HepG2 (cell line): ENCODE results near the gene NFASC. TPM values are rescaled to one million over a fixed set of nuclear protein-coding genes. Genes with fewer than 3 reads are reported as not detected.

Experiments
- ATAC-seq: fragments of 200-7000 bp; cut with Tn5 transposase; 3 replicates; pipeline ENCODE4 v1.9.1; 2020; ENCODE audit warnings: mild to moderate bottlenecking, moderate library complexity
- BruUV-seq: library from RNA; stranded (reverse); fragments of 400-500 nt; replicated peaks from 2 replicates; lab custom pipeline; 2021; lab: Mats Ljungman, UMichigan
- CTCF ChIA-PET: fragments of 300-600 bp; formaldehyde crosslinking; extraction: SDS; loops from one replicate; lab custom pipeline; 2021; ENCODE audit warnings: low total read pairs, inconsistent platforms, low intra/inter-chr PET ratio; lab: Yijun Ruan, JAX
- POLR2A ChIA-PET: fragments of 350-600 bp; sonication (Branson Sonifier 250); formaldehyde crosslinking; loops from one replicate; lab custom pipeline; 2020; ENCODE audit warnings: antibody characterized with exemption, inconsistent platforms; lab: Yijun Ruan, JAX
- DNase-seq: peaks from one replicate; pipeline ENCODE4 v3.0.0-alpha.2; 2015; ENCODE audit warnings: low spot score
- FAIRE-seq: peaks from 3 replicates; lab custom pipeline; 2011; peaks lifted over from hg19 to GRCh38; lab: Jason Lieb, UNC
- H2AFZ ChIP-seq: one replicate; pipeline ENCODE4 v1.6.1; 2011; ENCODE audit warnings: low read length, inconsistent platforms
- H3K27ac ChIP-seq: fragments of 300-600 bp; 3 replicates; pipeline ENCODE4 v1.8.0; 2011; ENCODE audit warnings: mixed run types, mild to moderate bottlenecking, mixed read lengths, low read length, inconsistent platforms; ENCODE audit not compliant: insufficient read depth; ENCODE audit errors: extremely low read length
- H3K27me3 ChIP-seq, 2 experiments: fragments of 200-600 bp in 1 of 2; 2 replicates in 1 of 2; 3 replicates in 1 of 2; pipeline versions ENCODE4 v1.6.0 to v1.8.0; 2011; ENCODE audit warnings: low read length in 2 of 2, mild to moderate bottlenecking in 2 of 2, moderate library complexity in 2 of 2, inconsistent platforms in 1 of 2; ENCODE audit not compliant: insufficient read depth in 2 of 2, control insufficient read depth in 1 of 2
- H3K36me3 ChIP-seq, 2 experiments: fragments of 200-600 bp in 1 of 2; replicated peaks in 1 of 2; 2 replicates in 1 of 2; 3 replicates in 1 of 2; pipeline versions ENCODE4 v1.5.1 to v1.8.0; 2011; ENCODE audit warnings: low read length in 2 of 2, inconsistent platforms in 1 of 2; ENCODE audit not compliant: insufficient read depth in 2 of 2, control insufficient read depth in 1 of 2
- H3K4me1 ChIP-seq: 2 replicates; pipeline ENCODE4 v1.5.1; 2012; ENCODE audit warnings: low read length, inconsistent platforms; ENCODE audit not compliant: insufficient read depth
- H3K4me2 ChIP-seq: 2 replicates; pipeline ENCODE4 v1.6.0; 2011; ENCODE audit warnings: low read depth, low read length, inconsistent platforms
- H3K4me3 ChIP-seq, 3 experiments: fragments of 200-600 bp in 1 of 3; sonication (generic), shearing (Covaris generic) in 1 of 3; replicated peaks in 1 of 3; 2 replicates each; pipeline ENCODE4 v1.5.1; 2011 to 2016; ENCODE audit warnings: low read length in 3 of 3, inconsistent platforms in 2 of 3, low read depth in 2 of 3, mild to moderate bottlenecking in 2 of 3, control low read depth in 1 of 3, mixed read lengths in 1 of 3; ENCODE audit not compliant: insufficient read depth in 1 of 3
- H3K79me2 ChIP-seq: one replicate; pipeline ENCODE4 v1.6.1; 2011; ENCODE audit warnings: low read length, inconsistent platforms; ENCODE audit not compliant: insufficient read depth
- H3K9ac ChIP-seq: 2 replicates; pipeline ENCODE4 v1.6.0; 2011; ENCODE audit warnings: mild to moderate bottlenecking, low read depth, low read length, inconsistent platforms; ENCODE audit not compliant: insufficient read depth
- H3K9me3 ChIP-seq: 2 replicates; pipeline ENCODE4 v1.5.1; 2012; ENCODE audit warnings: mild to moderate bottlenecking, low read length
- H4K20me1 ChIP-seq: 2 replicates; pipeline ENCODE4 v1.6.0; 2011; ENCODE audit warnings: inconsistent platforms, mild to moderate bottlenecking, low read length, moderate library complexity; ENCODE audit not compliant: insufficient read depth
- GABPA ChIP-seq, 2 experiments: IDR thresholded peaks; 2 replicates each; pipeline ENCODE4 v1.6.1; 2011 to 2016; ENCODE audit warnings: low read depth in 2 of 2, low read length in 1 of 2, missing biosample characterization in 1 of 2, missing genetic modification characterization in 1 of 2
- MAZ ChIP-seq, 2 experiments: sonication (generic) in 1 of 2; formaldehyde crosslinking in 1 of 2; IDR thresholded peaks; 2 replicates each; pipeline versions ENCODE4 v1.5.0 to v1.6.1; 2012 to 2020; ENCODE audit warnings: low read depth in 2 of 2, mild to moderate bottlenecking in 2 of 2, borderline replicate concordance in 1 of 2, improper control_type of control experiment in 1 of 2, low read length in 1 of 2, missing genetic modification reagents in 1 of 2, moderate library complexity in 1 of 2
- PHB2 ChIP-seq: fragments of 450-650 bp; IDR thresholded peaks from 2 replicates; pipeline ENCODE4 v1.6.1; 2018; ENCODE audit not compliant: partially characterized antibody
- SAFB2 ChIP-seq: sonication (generic); formaldehyde crosslinking; IDR thresholded peaks from 2 replicates; pipeline ENCODE4 v1.5.1; 2020; ENCODE audit warnings: missing genetic modification reagents, low read depth, mild to moderate bottlenecking, borderline replicate concordance
- ZBTB14 ChIP-seq: sonication (generic); formaldehyde crosslinking; IDR thresholded peaks from 2 replicates; pipeline ENCODE4 v1.4.0; 2020; ENCODE audit warnings: missing genetic modification reagents
- ZHX1 ChIP-seq: sonication (generic); formaldehyde crosslinking; IDR thresholded peaks from 2 replicates; pipeline ENCODE4 v1.8.1; 2022; ENCODE audit warnings: low read depth, mild to moderate bottlenecking, missing genetic modification reagents
- ZNF33A ChIP-seq: sonication (generic); formaldehyde crosslinking; IDR thresholded peaks from 2 replicates; pipeline ENCODE4 v1.5.1; 2020; ENCODE audit warnings: missing genetic modification reagents, mild to moderate bottlenecking, moderate library complexity, borderline replicate concordance
- ZNF687 ChIP-seq: sonication (generic); formaldehyde crosslinking; IDR thresholded peaks from 2 replicates; pipeline ENCODE4 v1.5.1; 2020; ENCODE audit warnings: mild to moderate bottlenecking, missing genetic modification reagents, moderate library complexity
- ZNF781 ChIP-seq: sonication (generic); formaldehyde crosslinking; IDR thresholded peaks from 2 replicates; pipeline ENCODE4 v1.5.1; 2020; ENCODE audit warnings: borderline replicate concordance, mild to moderate bottlenecking, missing genetic modification reagents; ENCODE audit errors: not compliant biosample characterization
- WGBS: methylation state at CpG from one replicate; pipeline ENCODE4 v1.1.6; 2017; ENCODE audit warnings: low lambda C conversion rate; 5-methylcytosine and 5-hydroxymethylcytosine counted together
- in situ Hi-C: cut with HindIII; loops from 2 replicates; pipeline ENCODE4 v1.10.0; 2017; ENCODE audit warnings: low pct_unique_long_range_greater_than_20kb; ENCODE audit not compliant: extremely low pct_ligation_motif_present
- intact Hi-C: fragments of 100-400 bp; cut with micrococcal nuclease; formaldehyde crosslinking; loops from one replicate; pipeline ENCODE4 v1.10.0; 2022; ENCODE audit not compliant: unreplicated experiment
- polyA plus RNA-seq, 8 experiments: library from polyadenylated mRNA; depleted of rRNA in 3 of 8; stranded (reverse) in 7 of 8; unstranded in 1 of 8; fragments of >200 nt; fragmentation: Illumina TruSeq in 4 of 8; extraction: Trizol in 4 of 8; gene quantifications; 2 replicates each; pipeline versions ENCODE4 v1.2.1 to v1.2.3, GENCODE V29; 2011 to 2016; ENCODE audit warnings: low read depth in 4 of 8, missing spikeins in 1 of 8, mixed read lengths in 1 of 8; ENCODE audit not compliant: insufficient read depth in 1 of 8
- total RNA-seq, 5 experiments: library from RNA; depleted of rRNA; stranded (reverse); fragments of >200 nt; fragmentation: Illumina TruSeq; extraction: Trizol; gene quantifications; 2 replicates each; pipeline ENCODE4 v1.2.3, GENCODE V29; 2016; ENCODE audit warnings: low read depth in 1 of 5

Gene NFASC
- total and polyA plus RNA-seq, 2 of the 13 experiments (the other 11 are each of a cell fraction or from before 2014, with no cell fraction given) = not detected

- TF ChIP-seq ZHX1 (CRISPR knock-in tag) (no peak), ZNF687 (CRISPR knock-in tag) (no peak)
Measured at GRCh38 chr1:204920511-204920910, 49.8 kb downstream of the NFASC start (continued).

GRCh38 chr1:204920967-204921366 is 50.3 kb downstream of the NFASC start:
- Histone ChIP-seq H3K27me3 (0 out of 5 replicates have a peak, but pooled peaks cover 0 to 9% of the 10 kb centered on the region in 2 experiments), H4K20me1 (no peaks in the 10 kb centered on the region), H3K4me2 (no peak overlapping the region), H2AFZ (no peak overlapping the region), H3K4me3 (no peak overlapping the region), H3K9ac (no peak overlapping the region), H3K79me2 (no peaks in the 10 kb centered on the region), H3K4me1 (peaks cover 44% of the 10 kb centered on the region), H3K36me3 (no peaks in the 10 kb centered on the region), H3K27ac (no peak overlapping the region), H3K9me3 (no peaks in the 10 kb centered on the region)
- TF ChIP-seq ZNF781 = no peak
- no peak for TF ChIP-seq GABPA (IDR thresholded peaks at IDR 0.05; ENCODE audit: low read depth, low read length)
- TF ChIP-seq GABPA (CRISPR knock-in tag; IDR thresholded peaks at IDR 0.05; ENCODE audit: low read depth) = no peak
- TF ChIP-seq PHB2 = no peak
- TF ChIP-seq MAZ (IDR thresholded peaks at IDR 0.05; ENCODE audit: borderline replicate concordance, low read depth, low read length) = no peak
- no peak for TF ChIP-seq MAZ (CRISPR knock-in tag; IDR thresholded peaks at IDR 0.05; ENCODE audit: low read depth)
- no peak for TF ChIP-seq SAFB2
- no peak for TF ChIP-seq ZNF33A
- no peak for TF ChIP-seq ZBTB14
- ATAC-seq (peak; percentile 24; the same call in 2 of the 3 replicates), FAIRE-seq (no peak), DNase-seq (no peak)
- 46% methylated on average over 2 of the region's 7 CpGs for WGBS
- intact Hi-C loops = no loop called here
- ChIA-PET POLR2A (no interaction called here), CTCF (no interaction called here)
- in situ Hi-C loops = no loop called here
- no TSS peak for BruUV-seq
